ENCODE results near the gene USO1. TPM values are rescaled to one million over a fixed set of nuclear protein-coding genes. Genes with fewer than 3 reads are reported as not detected.

The USO1 gene
- total RNA-seq, 1 experiment from 2014 or later = 33.9 TPM

GRCh38 chr4:75737398-75737797, 13.0 kb downstream of the USO1 start:
- ChIA-PET CTCF (no interaction called here), POLR2A (ENCODE audit: unreplicated experiment) (interaction anchor here (0.6 to 1.1 kb wide), 2 partner anchors 12 to 22 kb away, joined by 6 read pairs; no protein-coding TSS in a partner anchor)
- no peak overlapping the region for H3K27ac ChIP-seq
- H3K79me2 ChIP-seq (ENCODE audit: low read depth) = peaks cover 44% of the 10 kb centered on the region
- H3K36me3 ChIP-seq (ENCODE audit: low read depth) = no peaks in the 10 kb centered on the region
- TF ChIP-seq, protein P1, sequence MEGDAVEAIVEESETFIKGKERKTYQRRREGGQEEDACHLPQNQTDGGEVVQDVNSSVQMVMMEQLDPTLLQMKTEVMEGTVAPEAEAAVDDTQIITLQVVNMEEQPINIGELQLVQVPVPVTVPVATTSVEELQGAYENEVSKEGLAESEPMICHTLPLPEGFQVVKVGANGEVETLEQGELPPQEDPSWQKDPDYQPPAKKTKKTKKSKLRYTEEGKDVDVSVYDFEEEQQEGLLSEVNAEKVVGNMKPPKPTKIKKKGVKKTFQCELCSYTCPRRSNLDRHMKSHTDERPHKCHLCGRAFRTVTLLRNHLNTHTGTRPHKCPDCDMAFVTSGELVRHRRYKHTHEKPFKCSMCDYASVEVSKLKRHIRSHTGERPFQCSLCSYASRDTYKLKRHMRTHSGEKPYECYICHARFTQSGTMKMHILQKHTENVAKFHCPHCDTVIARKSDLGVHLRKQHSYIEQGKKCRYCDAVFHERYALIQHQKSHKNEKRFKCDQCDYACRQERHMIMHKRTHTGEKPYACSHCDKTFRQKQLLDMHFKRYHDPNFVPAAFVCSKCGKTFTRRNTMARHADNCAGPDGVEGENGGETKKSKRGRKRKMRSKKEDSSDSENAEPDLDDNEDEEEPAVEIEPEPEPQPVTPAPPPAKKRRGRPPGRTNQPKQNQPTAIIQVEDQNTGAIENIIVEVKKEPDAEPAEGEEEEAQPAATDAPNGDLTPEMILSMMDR (conservative IDR thresholded peaks at IDR 0.05) = no peak
- no peak for TF ChIP-seq EZH2 (IDR thresholded peaks at IDR 0.05; ENCODE audit: low read depth)
- H3K4me2 ChIP-seq = no peak overlapping the region
- H3K27me3 ChIP-seq (ENCODE audit: insufficient read depth, low read depth) = no peaks in the 10 kb centered on the region
- H4K20me1 ChIP-seq (ENCODE audit: insufficient read depth) = peaks cover 6% of the 10 kb centered on the region
- H3K4me1 ChIP-seq (replicated peaks; ENCODE audit: insufficient read depth) = no peaks in the 10 kb centered on the region
- H3K9me3 ChIP-seq (ENCODE audit: insufficient read depth, low read depth) = no peaks in the 10 kb centered on the region
- no peak overlapping the region for H3K4me3 ChIP-seq
- no TSS peak for BruUV-seq (replicated peaks)
- no peak overlapping the region for H2AFZ ChIP-seq
- DNase-seq = no peak
- intact Hi-C loops (cut with micrococcal nuclease; ENCODE audit: unreplicated experiment) = no loop called here
- no peaks in the 10 kb centered on the region for H3F3A ChIP-seq (ENCODE audit: insufficient read depth, low read depth)
- H3K9me2 ChIP-seq (ENCODE audit: insufficient read depth) = no peaks in the 10 kb centered on the region

GRCh38 chr4:75741027-75741426, 16.6 kb downstream of the USO1 start:
- H3K36me3 ChIP-seq (ENCODE audit: low read depth) = no peaks in the 10 kb centered on the region
- H4K20me1 ChIP-seq (ENCODE audit: insufficient read depth) = peaks cover 11% of the 10 kb centered on the region
- no peaks in the 10 kb centered on the region for H3K9me3 ChIP-seq (ENCODE audit: insufficient read depth, low read depth)
- H3K79me2 ChIP-seq (ENCODE audit: low read depth) = peaks cover 34% of the 10 kb centered on the region; the same call in 1 of the 2 replicates
- H3K27me3 ChIP-seq (ENCODE audit: insufficient read depth, low read depth) = no peaks in the 10 kb centered on the region
- no TSS peak for BruUV-seq (replicated peaks)
- H3K9me2 ChIP-seq (ENCODE audit: insufficient read depth) = no peaks in the 10 kb centered on the region
- no peak for TF ChIP-seq EZH2 (IDR thresholded peaks at IDR 0.05; ENCODE audit: low read depth)
- TF ChIP-seq, protein P1 (conservative IDR thresholded peaks at IDR 0.05) = no peak
- CTCF ChIA-PET = no interaction called here
- H3K4me3 ChIP-seq = no peak overlapping the region
- no peak overlapping the region for H3K4me2 ChIP-seq
- no peaks in the 10 kb centered on the region for H3K4me1 ChIP-seq (replicated peaks; ENCODE audit: insufficient read depth)
- H3F3A ChIP-seq (ENCODE audit: insufficient read depth, low read depth) = no peaks in the 10 kb centered on the region
- no peak overlapping the region for H2AFZ ChIP-seq
- H3K27ac ChIP-seq = no peak overlapping the region
- no peak for DNase-seq
- intact Hi-C loops (cut with micrococcal nuclease; ENCODE audit: unreplicated experiment) = no loop called here
- POLR2A ChIA-PET (ENCODE audit: unreplicated experiment) = interaction anchor here (0.6 kb wide), 1 partner anchor 37 kb away, joined by 5 read pairs; no protein-coding TSS in a partner anchor

GRCh38 chr4:75742451-75742850, 18.1 kb downstream of the USO1 start:
- ChIA-PET POLR2A (ENCODE audit: unreplicated experiment) (no interaction called here), CTCF (no interaction called here)
- TF ChIP-seq, protein P1 (conservative IDR thresholded peaks at IDR 0.05) = no peak
- TF ChIP-seq EZH2 (IDR thresholded peaks at IDR 0.05; ENCODE audit: low read depth) = no peak
- no peak overlapping the region for H3K4me2 ChIP-seq
- no peaks in the 10 kb centered on the region for H3K4me1 ChIP-seq (replicated peaks; ENCODE audit: insufficient read depth)
- no peak overlapping the region for H3K27ac ChIP-seq
- no peaks in the 10 kb centered on the region for H3K9me2 ChIP-seq (ENCODE audit: insufficient read depth)
- H3K9me3 ChIP-seq (ENCODE audit: insufficient read depth, low read depth) = no peaks in the 10 kb centered on the region
- peaks cover 31% of the 10 kb centered on the region; the same call in 1 of the 2 replicates for H3K79me2 ChIP-seq (ENCODE audit: low read depth)
- H4K20me1 ChIP-seq (ENCODE audit: insufficient read depth) = peaks cover 11% of the 10 kb centered on the region; the same call in 1 of the 2 replicates
- intact Hi-C loops (cut with micrococcal nuclease; ENCODE audit: unreplicated experiment) = no loop called here
- DNase-seq = no peak
- no peak overlapping the region for H2AFZ ChIP-seq
- no peaks in the 10 kb centered on the region for H3K27me3 ChIP-seq (ENCODE audit: insufficient read depth, low read depth)
- H3F3A ChIP-seq (ENCODE audit: insufficient read depth, low read depth) = no peaks in the 10 kb centered on the region
- no peaks in the 10 kb centered on the region for H3K36me3 ChIP-seq (ENCODE audit: low read depth)
- BruUV-seq (replicated peaks) = no TSS peak
- H3K4me3 ChIP-seq = no peak overlapping the region

All from PC-9 (cell line).